ENCODE results near the gene KLHL29. TPM values are rescaled to one million over a fixed set of nuclear protein-coding genes. Genes with fewer than 3 reads are reported as not detected.

Gene KLHL29
- total RNA-seq, 1 donor from 2014 or later, result 16.3 TPM

GRCh38 chr2:23379220-23379695, 5.7 kb upstream of the KLHL29 start:
- DNase-seq (ENCODE audit: low spot score in 2 of 2), result no peak
- intact Hi-C loops (cut with DNase I), result no loop called here
- TF ChIP-seq, protein P1, sequence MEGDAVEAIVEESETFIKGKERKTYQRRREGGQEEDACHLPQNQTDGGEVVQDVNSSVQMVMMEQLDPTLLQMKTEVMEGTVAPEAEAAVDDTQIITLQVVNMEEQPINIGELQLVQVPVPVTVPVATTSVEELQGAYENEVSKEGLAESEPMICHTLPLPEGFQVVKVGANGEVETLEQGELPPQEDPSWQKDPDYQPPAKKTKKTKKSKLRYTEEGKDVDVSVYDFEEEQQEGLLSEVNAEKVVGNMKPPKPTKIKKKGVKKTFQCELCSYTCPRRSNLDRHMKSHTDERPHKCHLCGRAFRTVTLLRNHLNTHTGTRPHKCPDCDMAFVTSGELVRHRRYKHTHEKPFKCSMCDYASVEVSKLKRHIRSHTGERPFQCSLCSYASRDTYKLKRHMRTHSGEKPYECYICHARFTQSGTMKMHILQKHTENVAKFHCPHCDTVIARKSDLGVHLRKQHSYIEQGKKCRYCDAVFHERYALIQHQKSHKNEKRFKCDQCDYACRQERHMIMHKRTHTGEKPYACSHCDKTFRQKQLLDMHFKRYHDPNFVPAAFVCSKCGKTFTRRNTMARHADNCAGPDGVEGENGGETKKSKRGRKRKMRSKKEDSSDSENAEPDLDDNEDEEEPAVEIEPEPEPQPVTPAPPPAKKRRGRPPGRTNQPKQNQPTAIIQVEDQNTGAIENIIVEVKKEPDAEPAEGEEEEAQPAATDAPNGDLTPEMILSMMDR (IDR thresholded peaks at IDR 0.05), result no peak
- no peaks in the 10 kb centered on the region for H3K27me3 ChIP-seq
- H3K27ac ChIP-seq, result no peak overlapping the region
- no peaks in the 10 kb centered on the region for H3K36me3 ChIP-seq
- H3K4me1 ChIP-seq, result peaks cover 0 to 2% of the 10 kb centered on the region in 2 donors
- no peak overlapping the region for H3K4me3 ChIP-seq
- H3K9me3 ChIP-seq, result no peaks in the 10 kb centered on the region

GRCh38 chr2:23380562-23381065, 4.4 kb upstream of the KLHL29 start:
- intact Hi-C loops (cut with DNase I), result loop anchor here (5.0 to 10.0 kb wide), 3 partner anchors 243 to 544 kb away; partner anchors contain the start of gene ATAD2B
- no peak overlapping the region for H3K4me3 ChIP-seq
- no peaks in the 10 kb centered on the region for H3K36me3 ChIP-seq

DNA sequence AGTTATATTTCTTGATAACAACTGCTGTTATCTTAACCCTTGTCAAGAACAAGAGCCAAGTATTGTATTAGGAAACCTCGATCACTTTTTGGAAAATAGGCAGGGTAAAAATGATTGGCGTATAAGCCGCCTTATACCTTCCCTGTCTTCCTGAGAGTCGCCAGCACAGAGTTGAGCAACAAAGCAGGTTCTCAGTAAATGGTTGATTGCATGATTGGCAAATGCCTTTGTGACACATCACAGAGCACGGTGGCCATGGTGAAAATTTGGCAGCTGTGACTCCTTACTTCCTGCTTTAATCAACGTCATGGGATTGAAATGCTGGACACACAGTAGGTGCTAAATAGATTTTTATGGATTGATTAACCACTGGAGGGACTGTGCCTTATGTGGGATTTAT, 3.9 kb upstream of the KLHL29 start:
- Histone ChIP-seq H3K27me3 (no peaks in the 10 kb centered on the region), H3K36me3 (no peaks in the 10 kb centered on the region), H3K4me3 (no peak overlapping the region), H3K9me3 (no peaks in the 10 kb centered on the region), H3K27ac (no peak overlapping the region), H3K4me1 (peaks cover 0 to 2% of the 10 kb centered on the region in 2 donors)
- TF ChIP-seq, protein P1 (IDR thresholded peaks at IDR 0.05), result no peak
- DNase-seq (ENCODE audit: low spot score in 2 of 2), result peak in 1 of 2 donors; percentile 82
- intact Hi-C loops (cut with DNase I), result loop anchor here (5.0 to 10.0 kb wide), 3 partner anchors 244 to 544 kb away; partner anchors contain the start of gene ATAD2B

More at GRCh38 chr2:23380562-23381065, 4.4 kb upstream of the KLHL29 start:
- H3K4me1 ChIP-seq, result peaks cover 0 to 2% of the 10 kb centered on the region in 2 donors
- H3K27me3 ChIP-seq, result no peaks in the 10 kb centered on the region
- H3K27ac ChIP-seq, result no peak overlapping the region
- no peak for DNase-seq (ENCODE audit: low spot score in 2 of 2)
- TF ChIP-seq, protein P1 (IDR thresholded peaks at IDR 0.05), result no peak
- no peaks in the 10 kb centered on the region for H3K9me3 ChIP-seq

GRCh38 chr2:23381485-23381884, 3.5 kb upstream of the KLHL29 start:
- H3K4me1 ChIP-seq, result peaks cover 0 to 2% of the 10 kb centered on the region in 2 donors
- no peak for DNase-seq (ENCODE audit: low spot score in 2 of 2)
- no peak overlapping the region for H3K4me3 ChIP-seq
- H3K27me3 ChIP-seq, result no peaks in the 10 kb centered on the region
- TF ChIP-seq, protein P1 (IDR thresholded peaks at IDR 0.05), result no peak
- H3K36me3 ChIP-seq, result no peaks in the 10 kb centered on the region
- H3K9me3 ChIP-seq, result no peaks in the 10 kb centered on the region
- H3K27ac ChIP-seq, result no peak overlapping the region
- intact Hi-C loops (cut with DNase I), result loop anchor here (5.0 to 10.0 kb wide), 3 partner anchors 244 to 543 kb away; partner anchors contain the start of gene ATAD2B

DNA sequence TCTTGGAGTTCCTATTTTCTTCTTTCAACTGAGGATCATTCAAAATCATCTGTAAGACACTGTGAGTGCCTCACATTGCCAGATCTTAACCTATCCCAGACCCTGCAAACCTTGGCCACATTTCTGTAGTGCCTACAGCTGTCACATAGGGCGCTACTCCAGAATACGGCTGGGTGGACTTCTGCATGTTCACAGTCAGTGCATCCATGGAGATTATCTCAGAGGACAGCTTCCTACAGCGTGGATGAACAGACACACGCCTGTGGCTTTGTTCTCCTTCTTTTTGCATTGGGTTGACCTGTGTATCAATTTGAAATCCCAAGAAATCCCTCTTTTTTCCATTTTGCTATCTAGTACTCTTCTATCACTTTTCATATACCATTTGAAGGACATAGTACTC, 1.9 kb upstream of the KLHL29 start:
- H3K27me3 ChIP-seq, result no peaks in the 10 kb centered on the region
- intact Hi-C loops (cut with DNase I), result loop anchor here (5.0 to 10.0 kb wide), 3 partner anchors 246 to 542 kb away; partner anchors contain the start of gene ATAD2B
- H3K27ac ChIP-seq, result no peak overlapping the region
- peaks cover 0 to 2% of the 10 kb centered on the region in 2 donors for H3K4me1 ChIP-seq
- no peak for DNase-seq (ENCODE audit: low spot score in 2 of 2)
- no peak overlapping the region for H3K4me3 ChIP-seq
- no peaks in the 10 kb centered on the region for H3K36me3 ChIP-seq
- TF ChIP-seq, protein P1 (IDR thresholded peaks at IDR 0.05), result no peak
- no peaks in the 10 kb centered on the region for H3K9me3 ChIP-seq
